Measurements from ENCODE around the gene PLAC8L1. TPM values are rescaled to one million over a fixed set of nuclear protein-coding genes. Genes with fewer than 3 reads are reported as not detected.
"Not testable (repeated sequence)": the region's sequence is repeated elsewhere in the genome, so short reads cannot be mapped to it uniquely, and the experiment has no call there.

The PLAC8L1 gene, protein sequence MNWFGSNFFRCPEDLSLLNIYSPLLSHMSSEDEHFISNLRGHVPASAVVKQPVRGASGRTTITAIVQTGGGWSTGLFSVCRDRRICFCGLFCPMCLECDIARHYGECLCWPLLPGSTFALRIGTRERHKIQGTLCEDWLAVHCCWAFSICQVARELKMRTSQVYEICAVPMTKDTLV
- total RNA-seq = under 1 TPM in 1 of 2 experiments, not detected in 1; 0.36 TPM

DNA sequence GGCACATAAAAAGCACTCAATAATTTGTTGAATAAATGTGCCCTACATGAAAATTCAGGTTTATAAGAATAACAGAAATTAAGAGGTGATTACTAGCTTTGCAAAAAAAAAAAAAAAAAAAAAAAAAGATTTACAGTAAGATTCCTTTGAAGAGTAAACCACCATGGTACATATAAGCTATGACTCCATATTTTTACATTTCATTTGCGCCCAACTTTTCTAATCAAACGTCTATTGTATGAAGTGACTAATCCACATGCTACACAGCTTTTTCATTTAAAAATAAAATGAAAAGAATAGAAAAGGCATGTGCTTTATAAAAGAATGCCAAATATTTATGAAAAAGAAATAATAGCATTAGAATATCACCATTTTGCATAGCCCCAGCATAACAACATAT, at the start of gene PLAC8L1:
Gene PLAC8L1 (minus strand): TSS at position 101 of the 400 bp plus-strand sequence. CDS start 1,266 bp downstream, outside the sequence.
- POLR2A ChIA-PET = no interaction called here
- H3K27me3 Mint-ChIP-seq = no peaks in the 10 kb centered on the region
- CTCF ChIA-PET = no interaction called here

DNA sequence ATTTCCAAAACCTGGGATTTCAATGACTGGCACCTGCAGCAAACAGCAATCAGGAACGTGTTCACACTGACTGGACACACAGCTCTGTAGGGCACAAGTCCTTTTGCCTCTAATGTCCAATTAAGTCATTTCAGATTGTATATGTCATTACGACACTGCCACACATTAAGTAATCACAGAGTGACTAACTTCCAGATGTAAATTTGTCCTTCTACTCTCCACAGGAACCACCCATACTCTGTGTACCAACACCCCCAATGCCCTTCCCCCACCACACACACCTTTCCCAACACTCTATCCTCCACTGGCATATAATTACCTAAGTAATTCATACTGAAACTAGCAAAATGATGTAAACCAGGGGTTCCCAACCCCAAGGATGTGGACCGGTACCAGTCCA, 46.6 kb upstream of the PLAC8L1 start:
- ChIA-PET POLR2A (no interaction called here), CTCF (no interaction called here)
- H3K27me3 Mint-ChIP-seq = no peaks in the 10 kb centered on the region
- H3K9me3 Mint-ChIP-seq = no peaks in the 10 kb centered on the region
- no peak overlapping the region for H3K4me3 Mint-ChIP-seq
- no peak overlapping the region for H3K27ac Mint-ChIP-seq
- no peak for DNase-seq
- H3K4me1 Mint-ChIP-seq (ENCODE audit: low read depth) = no peaks in the 10 kb centered on the region
- intact Hi-C loops (cut with micrococcal nuclease) = no loop called here
- peaks cover 55% of the 10 kb centered on the region for H3K36me3 Mint-ChIP-seq

More for the DNA sequence above, at the start of gene PLAC8L1:
- intact Hi-C loops (cut with micrococcal nuclease) = no loop called here
- Mint-ChIP-seq H3K4me1 (ENCODE audit: low read depth) (no peaks in the 10 kb centered on the region), H3K4me3 (no peak within 1 kb of the TSS), H3K36me3 (peaks cover 10% of the 10 kb centered on the region), H3K27ac (no peak within 1 kb of the TSS), H3K9me3 (no peaks in the 10 kb centered on the region)
- DNase-seq = no peak

DNA sequence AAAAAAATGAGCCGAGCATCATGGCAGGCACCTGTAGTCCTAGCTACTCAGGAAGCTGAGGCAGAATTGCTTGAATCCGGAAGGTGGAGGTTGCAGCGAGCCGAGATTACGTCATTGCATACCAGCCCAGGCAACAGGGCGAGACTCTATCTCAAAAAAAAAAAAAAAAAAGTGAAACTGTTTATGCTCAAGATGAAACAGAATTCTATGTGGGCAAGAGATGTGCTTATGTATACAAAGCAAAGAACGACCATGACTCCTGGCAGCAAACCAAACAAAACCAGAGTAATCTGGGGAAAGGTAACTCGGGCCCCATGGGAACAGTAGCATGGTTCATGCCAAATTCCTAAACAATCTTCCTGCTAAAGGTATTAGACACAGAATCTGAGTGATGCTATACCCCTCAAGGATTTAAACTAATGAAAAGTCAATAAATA, 32.6 kb upstream of the PLAC8L1 start:
- no peaks in the 10 kb centered on the region for H3K27me3 Mint-ChIP-seq
- H3K27ac Mint-ChIP-seq = no peak overlapping the region
- H3K36me3 Mint-ChIP-seq = peaks cover 55% of the 10 kb centered on the region
- no peak overlapping the region for H3K4me3 Mint-ChIP-seq
- DNase-seq = no peak
- peaks cover 3% of the 10 kb centered on the region for H3K4me1 Mint-ChIP-seq (ENCODE audit: low read depth)
- intact Hi-C loops (cut with micrococcal nuclease) = no loop called here
- CTCF ChIA-PET = no interaction called here
- POLR2A ChIA-PET = interaction anchor here (0.5 kb wide), 1 partner anchor 26 kb away, joined by 3 read pairs; no protein-coding TSS in a partner anchor
- H3K9me3 Mint-ChIP-seq = no peaks in the 10 kb centered on the region

DNA sequence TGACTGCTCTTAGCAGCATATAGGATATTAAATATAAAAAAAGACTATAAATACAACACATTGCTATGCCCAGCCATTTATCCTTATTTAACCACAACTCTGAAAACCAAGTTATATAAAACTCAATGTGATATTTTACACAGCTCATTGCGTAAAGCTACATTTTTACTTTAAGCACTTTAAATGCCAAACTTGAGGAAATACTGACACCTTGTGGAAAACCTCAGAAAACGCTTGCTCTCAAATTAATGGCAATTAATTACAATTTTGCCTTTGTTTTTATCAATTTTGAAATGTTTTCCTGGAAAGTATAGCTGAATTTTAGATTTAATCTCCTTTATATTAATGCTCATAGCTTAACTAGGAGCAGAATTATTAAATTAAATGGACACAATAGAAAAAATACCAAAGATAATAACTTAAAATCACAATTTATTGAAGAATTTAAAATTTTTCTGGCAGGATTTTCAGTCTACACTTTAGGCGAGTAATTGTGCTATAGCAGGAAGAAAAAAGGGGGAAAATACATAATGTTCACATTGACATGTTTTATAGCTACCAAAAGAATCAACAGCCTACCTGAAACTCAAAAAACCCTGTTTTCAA, 25.2 kb upstream of the PLAC8L1 start:
- no peaks in the 10 kb centered on the region for H3K4me1 Mint-ChIP-seq (ENCODE audit: low read depth)
- ChIA-PET CTCF (interaction anchor here (0.6 to 2.2 kb wide), 10 partner anchors 10 to 1927 kb away, joined by 3 to 9 read pairs (median 4); no protein-coding TSS in a partner anchor), POLR2A (no interaction called here)
- intact Hi-C loops (cut with micrococcal nuclease) = no loop called here
- no peak overlapping the region for H3K4me3 Mint-ChIP-seq
- H3K36me3 Mint-ChIP-seq = peaks cover 44% of the 10 kb centered on the region
- DNase-seq = no peak
- no peaks in the 10 kb centered on the region for H3K9me3 Mint-ChIP-seq
- no peaks in the 10 kb centered on the region for H3K27me3 Mint-ChIP-seq
- H3K27ac Mint-ChIP-seq = no peak overlapping the region

- ChIA-PET POLR2A (no interaction called here), CTCF (no interaction called here)
These were observed 20.7 kb upstream of the PLAC8L1 start for GRCh38 chr5:146126068-146126467.

DNA sequence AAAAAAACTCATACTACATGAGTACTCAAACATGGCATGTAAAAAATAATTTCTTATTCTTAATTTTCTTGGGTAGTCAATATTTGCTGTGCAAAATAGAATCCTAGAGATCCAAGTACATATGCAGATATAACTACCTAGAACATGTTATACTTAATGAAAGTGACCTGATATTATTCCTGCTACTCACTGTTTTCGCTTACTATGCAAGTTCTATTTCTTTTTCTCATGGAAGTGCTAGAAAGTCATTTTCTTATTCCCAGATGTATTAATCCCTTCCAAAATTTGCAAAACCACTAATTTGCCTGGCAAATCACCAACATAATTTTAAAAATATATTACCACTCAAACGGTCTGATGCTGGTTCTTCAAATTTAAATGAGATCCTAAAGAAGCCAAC, 19.2 kb upstream of the PLAC8L1 start:
- H3K27me3 Mint-ChIP-seq = no peaks in the 10 kb centered on the region
- H3K9me3 Mint-ChIP-seq = no peaks in the 10 kb centered on the region
- DNase-seq = no peak
- no peak overlapping the region for H3K27ac Mint-ChIP-seq
- H3K4me3 Mint-ChIP-seq = no peak overlapping the region
- peaks cover 48% of the 10 kb centered on the region for H3K36me3 Mint-ChIP-seq
- H3K4me1 Mint-ChIP-seq (ENCODE audit: low read depth) = no peaks in the 10 kb centered on the region
- CTCF ChIA-PET = no interaction called here
- POLR2A ChIA-PET = no interaction called here
- intact Hi-C loops (cut with micrococcal nuclease) = no loop called here

More at GRCh38 chr5:146126068-146126467, 20.7 kb upstream of the PLAC8L1 start:
- DNase-seq = no peak
- Mint-ChIP-seq H3K27ac (no peak overlapping the region), H3K36me3 (peaks cover 45% of the 10 kb centered on the region), H3K9me3 (no peaks in the 10 kb centered on the region), H3K4me1 (ENCODE audit: low read depth) (no peaks in the 10 kb centered on the region), H3K4me3 (no peak overlapping the region), H3K27me3 (no peaks in the 10 kb centered on the region)
- intact Hi-C loops (cut with micrococcal nuclease) = no loop called here

GRCh38 chr5:146121451-146121850, 16.1 kb upstream of the PLAC8L1 start:
- H3K4me1 Mint-ChIP-seq (ENCODE audit: low read depth); DNase-seq; H3K27ac Mint-ChIP-seq; H3K4me3 Mint-ChIP-seq; H3K27me3 Mint-ChIP-seq; intact Hi-C loops (cut with micrococcal nuclease); H3K9me3 Mint-ChIP-seq: not testable (repeated sequence)
- peaks cover 63% of the 10 kb centered on the region for H3K36me3 Mint-ChIP-seq
- ChIA-PET CTCF (interaction anchor here (2.5 kb wide), 1 partner anchor 9 kb away, joined by 9 read pairs; no protein-coding TSS in a partner anchor), POLR2A (interaction anchor here (0.9 kb wide), 1 partner anchor 10 kb away, joined by 3 read pairs; no protein-coding TSS in a partner anchor)

GRCh38 chr5:146118322-146118721, 12.9 kb upstream of the PLAC8L1 start:
- H3K27me3 Mint-ChIP-seq = no peaks in the 10 kb centered on the region
- peaks cover 60% of the 10 kb centered on the region for H3K36me3 Mint-ChIP-seq
- H3K9me3 Mint-ChIP-seq = no peaks in the 10 kb centered on the region
- intact Hi-C loops (cut with micrococcal nuclease) = no loop called here
- no peaks in the 10 kb centered on the region for H3K4me1 Mint-ChIP-seq (ENCODE audit: low read depth)
- no peak overlapping the region for H3K27ac Mint-ChIP-seq
- POLR2A ChIA-PET = no interaction called here
- CTCF ChIA-PET = no interaction called here
- H3K4me3 Mint-ChIP-seq = no peak overlapping the region
- DNase-seq = no peak

- peaks cover 53% of the 10 kb centered on the region for H3K36me3 Mint-ChIP-seq
- H3K4me3 Mint-ChIP-seq; intact Hi-C loops (cut with micrococcal nuclease); POLR2A ChIA-PET; H3K4me1 Mint-ChIP-seq (ENCODE audit: low read depth); H3K9me3 Mint-ChIP-seq; CTCF ChIA-PET; H3K27me3 Mint-ChIP-seq; DNase-seq; H3K27ac Mint-ChIP-seq: not testable (repeated sequence)
These were observed 11.8 kb upstream of the PLAC8L1 start for GRCh38 chr5:146117216-146117615.

DNA sequence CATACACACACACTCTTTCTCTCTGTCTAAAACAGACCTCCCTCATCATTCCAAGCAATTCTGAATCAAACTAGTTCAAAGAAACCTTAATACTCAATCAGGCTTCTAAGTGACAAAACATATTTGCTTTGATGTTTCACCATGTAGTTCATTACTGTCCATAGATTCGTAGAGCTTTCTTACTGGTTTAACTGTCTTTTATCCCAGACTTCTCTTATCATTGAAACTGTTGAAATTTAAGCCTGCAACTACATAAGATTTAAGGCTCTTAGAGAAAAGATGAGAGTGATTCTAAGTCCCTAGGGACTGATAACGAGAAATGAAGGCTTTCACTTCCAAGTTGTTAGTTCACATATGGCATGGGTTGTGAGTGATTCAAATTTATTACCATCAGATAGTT, 11.0 kb upstream of the PLAC8L1 start:
- POLR2A ChIA-PET = no interaction called here
- H3K36me3 Mint-ChIP-seq = peaks cover 46% of the 10 kb centered on the region
- no peaks in the 10 kb centered on the region for H3K4me1 Mint-ChIP-seq (ENCODE audit: low read depth)
- no peak for DNase-seq
- intact Hi-C loops (cut with micrococcal nuclease) = no loop called here
- no peak overlapping the region for H3K27ac Mint-ChIP-seq
- CTCF ChIA-PET = no interaction called here
- no peaks in the 10 kb centered on the region for H3K9me3 Mint-ChIP-seq
- H3K4me3 Mint-ChIP-seq = no peak overlapping the region
- no peaks in the 10 kb centered on the region for H3K27me3 Mint-ChIP-seq

DNA sequence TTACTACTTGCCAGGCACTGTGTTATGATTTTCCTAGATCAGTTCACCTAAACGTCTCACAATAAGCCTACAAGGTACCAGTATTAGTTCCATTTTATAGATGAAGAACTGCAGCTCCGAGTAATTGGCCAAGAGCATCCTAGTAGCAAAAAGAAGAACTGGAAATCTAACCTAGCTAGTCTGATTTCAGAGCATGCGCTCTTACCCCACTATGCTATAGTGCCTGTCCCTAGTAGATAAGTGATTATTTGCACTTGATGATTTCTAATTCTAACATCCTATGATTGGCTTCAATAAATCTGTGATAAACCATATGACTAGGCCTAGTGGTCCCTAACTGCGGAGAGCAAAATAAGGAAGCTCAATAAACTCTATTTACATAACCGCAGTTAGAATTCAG, 7.1 kb upstream of the PLAC8L1 start:
- intact Hi-C loops (cut with micrococcal nuclease) = no loop called here
- H3K4me1 Mint-ChIP-seq (ENCODE audit: low read depth) = no peaks in the 10 kb centered on the region
- H3K9me3 Mint-ChIP-seq = no peaks in the 10 kb centered on the region
- H3K27ac Mint-ChIP-seq = no peak overlapping the region
- H3K4me3 Mint-ChIP-seq = no peak overlapping the region
- CTCF ChIA-PET = interaction anchor here (1.3 kb wide), 1 partner anchor 1908 kb away, joined by 3 read pairs; no protein-coding TSS in a partner anchor
- H3K27me3 Mint-ChIP-seq = no peaks in the 10 kb centered on the region
- POLR2A ChIA-PET = no interaction called here
- H3K36me3 Mint-ChIP-seq = peaks cover 18% of the 10 kb centered on the region
- no peak for DNase-seq

DNA sequence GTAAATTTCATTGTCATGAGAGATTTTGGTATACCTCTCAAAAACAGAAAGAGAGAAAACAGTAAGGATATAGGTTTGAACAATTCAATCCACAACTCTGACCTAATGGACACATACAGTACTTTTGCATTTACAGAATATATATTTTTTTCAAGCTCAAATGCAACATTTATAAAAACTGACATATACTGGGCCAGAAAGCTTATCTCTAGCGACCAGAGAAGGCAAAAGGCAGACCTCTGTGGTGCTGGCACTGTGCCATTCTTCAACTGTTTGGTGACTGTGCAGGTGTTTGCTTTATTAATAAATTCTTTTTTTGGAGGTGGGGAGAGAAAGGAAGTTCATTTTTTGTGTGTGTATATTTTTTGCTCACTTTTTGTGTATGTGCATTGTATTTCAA, 6.0 kb upstream of the PLAC8L1 start:
- H3K27me3 Mint-ChIP-seq = no peaks in the 10 kb centered on the region
- DNase-seq = no peak
- H3K9me3 Mint-ChIP-seq = no peaks in the 10 kb centered on the region
- intact Hi-C loops (cut with micrococcal nuclease) = no loop called here
- H3K27ac Mint-ChIP-seq = no peak overlapping the region
- no peak overlapping the region for H3K4me3 Mint-ChIP-seq
- ChIA-PET CTCF (no interaction called here), POLR2A (interaction anchor here (0.7 to 1.4 kb wide), 2 partner anchors 11 to 26 kb away, joined by 3 read pairs; no protein-coding TSS in a partner anchor)
- H3K36me3 Mint-ChIP-seq = peaks cover 14% of the 10 kb centered on the region
- no peaks in the 10 kb centered on the region for H3K4me1 Mint-ChIP-seq (ENCODE audit: low read depth)

- intact Hi-C loops (cut with micrococcal nuclease) = no loop called here
- Mint-ChIP-seq H3K36me3 (peaks cover 12% of the 10 kb centered on the region), H3K4me1 (ENCODE audit: low read depth) (no peaks in the 10 kb centered on the region), H3K4me3 (no peak overlapping the region), H3K27ac (no peak overlapping the region), H3K9me3 (no peaks in the 10 kb centered on the region), H3K27me3 (no peaks in the 10 kb centered on the region)
- no peak for DNase-seq
- ChIA-PET POLR2A (no interaction called here), CTCF (no interaction called here)
These were observed 4.0 kb upstream of the PLAC8L1 start for GRCh38 chr5:146109379-146109778.

Measured in activated CD4-positive, alpha-beta memory T cell treated with anti-CD3 and anti-CD28 coated beads for 36 hours (primary cell).